Retinal pigment epithelial cell (primary cell): ENCODE data around the gene TTYH2.

ENCODE experiments used
- DNase-seq: peaks from one replicate; pipeline ENCODE4 v3.0.0-alpha.2; 2010; ENCODE audit warnings: low read depth
- H3K4me3 ChIP-seq: 2 replicates; pipeline ENCODE4 v1.5.1; 2011; ENCODE audit warnings: mild to moderate bottlenecking, low read length, control low read depth, moderate library complexity
- CTCF ChIP-seq: conservative IDR thresholded peaks from 2 replicates; pipeline ENCODE4 v1.5.1; 2011; ENCODE audit warnings: low read depth, low read length, control low read depth, inconsistent platforms

Gene TTYH2

GRCh38 chr17:74212913-74213791, at the start of gene TTYH2:
TSS of gene TTYH2 (plus strand) at chr17:74213571. CDS start at chr17:74213588, 17 bp downstream.
- TF ChIP-seq CTCF, result peak; percentile 39
- peak within 1 kb of the TSS; percentile 52 for H3K4me3 ChIP-seq
- no peak for DNase-seq

DNA sequence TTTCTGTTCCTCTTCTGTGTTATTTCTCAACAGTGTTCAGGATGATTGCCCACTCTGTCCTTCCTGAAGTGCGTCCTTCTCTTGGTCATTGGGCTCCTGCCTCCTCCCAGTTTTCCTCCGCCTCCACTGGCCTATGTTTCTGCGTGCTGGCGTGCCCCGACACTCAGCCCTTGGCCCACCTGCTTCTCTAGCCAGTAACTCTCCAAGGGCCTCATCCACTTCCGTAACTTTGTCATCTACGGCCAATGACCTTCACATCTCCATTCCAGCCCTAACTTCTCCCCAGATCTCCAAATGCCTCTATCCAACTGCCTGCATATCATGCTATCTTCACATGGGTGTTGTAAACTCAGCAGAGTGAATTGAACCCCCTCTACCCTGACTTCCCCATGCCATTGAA, 49.5 kb upstream of the TTYH2 start:
- H3K4me3 ChIP-seq, result no peak overlapping the region
- TF ChIP-seq CTCF, result no peak
- DNase-seq, result no peak

GRCh38 chr17:74164446-74165045, 48.8 kb upstream of the TTYH2 start:
- H3K4me3 ChIP-seq, result no peak overlapping the region
- DNase-seq, result no peak
- TF ChIP-seq CTCF, result no peak

DNA sequence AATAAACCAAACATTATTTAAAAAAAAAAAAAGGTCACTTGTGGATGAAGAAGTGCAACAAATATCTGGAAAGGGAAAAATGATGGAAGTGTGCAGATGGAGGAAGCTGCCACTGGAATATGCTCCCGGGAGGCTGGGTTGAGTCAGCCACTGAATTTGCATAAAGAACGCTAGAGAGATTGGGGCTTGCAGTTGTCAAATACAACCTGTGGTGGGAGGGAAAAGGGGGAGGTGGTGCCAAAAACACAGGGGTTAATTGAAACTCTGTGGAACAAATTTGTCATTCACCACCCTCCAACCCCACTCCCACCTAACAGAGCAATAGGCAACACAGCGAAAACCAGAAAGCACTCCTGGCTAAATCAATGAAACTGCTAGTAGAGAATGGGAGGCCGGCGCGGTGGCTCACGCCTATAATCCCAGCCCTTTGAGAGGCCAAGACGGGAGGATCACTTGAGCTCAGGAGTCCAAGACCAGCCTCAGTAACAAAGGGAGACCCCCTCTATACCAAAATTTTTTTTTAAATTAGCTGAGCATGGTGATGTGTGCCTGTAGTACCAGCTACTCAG, 47.5 kb upstream of the TTYH2 start:
- TF ChIP-seq CTCF, result no peak
- DNase-seq, result no peak
- H3K4me3 ChIP-seq, result no peak overlapping the region

- DNase-seq, result no peak
- TF ChIP-seq CTCF, result no peak
- H3K4me3 ChIP-seq, result no peak overlapping the region
Observed at GRCh38 chr17:74170924-74171323, 42.4 kb upstream of the TTYH2 start.

DNA sequence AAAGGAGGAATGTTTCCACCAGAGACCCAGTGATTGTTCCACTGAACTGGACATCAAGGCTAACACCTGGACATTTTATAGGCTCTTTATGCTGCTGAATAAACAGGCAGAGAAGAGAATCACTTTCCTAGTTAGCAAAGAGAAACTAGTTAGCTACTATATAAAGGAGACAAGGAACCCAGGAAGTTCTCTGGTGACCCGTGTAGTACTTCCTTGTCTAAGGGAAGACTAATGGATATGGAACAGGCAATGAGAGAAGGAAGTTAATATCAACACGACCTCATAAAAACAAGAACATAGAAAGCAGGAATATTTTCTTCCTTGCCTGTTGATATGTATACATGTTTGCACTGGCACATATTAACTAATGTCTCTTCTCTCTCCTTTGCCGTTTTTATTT, 40.7 kb upstream of the TTYH2 start:
- no peak for DNase-seq
- TF ChIP-seq CTCF, result no peak
- no peak overlapping the region for H3K4me3 ChIP-seq
